Measurements from ENCODE around the gene PRMT7.
"Not testable (repeated sequence)": the region's sequence is repeated elsewhere in the genome, so short reads cannot be mapped to it uniquely, and the experiment has no call there.

The PRMT7 gene

DNA sequence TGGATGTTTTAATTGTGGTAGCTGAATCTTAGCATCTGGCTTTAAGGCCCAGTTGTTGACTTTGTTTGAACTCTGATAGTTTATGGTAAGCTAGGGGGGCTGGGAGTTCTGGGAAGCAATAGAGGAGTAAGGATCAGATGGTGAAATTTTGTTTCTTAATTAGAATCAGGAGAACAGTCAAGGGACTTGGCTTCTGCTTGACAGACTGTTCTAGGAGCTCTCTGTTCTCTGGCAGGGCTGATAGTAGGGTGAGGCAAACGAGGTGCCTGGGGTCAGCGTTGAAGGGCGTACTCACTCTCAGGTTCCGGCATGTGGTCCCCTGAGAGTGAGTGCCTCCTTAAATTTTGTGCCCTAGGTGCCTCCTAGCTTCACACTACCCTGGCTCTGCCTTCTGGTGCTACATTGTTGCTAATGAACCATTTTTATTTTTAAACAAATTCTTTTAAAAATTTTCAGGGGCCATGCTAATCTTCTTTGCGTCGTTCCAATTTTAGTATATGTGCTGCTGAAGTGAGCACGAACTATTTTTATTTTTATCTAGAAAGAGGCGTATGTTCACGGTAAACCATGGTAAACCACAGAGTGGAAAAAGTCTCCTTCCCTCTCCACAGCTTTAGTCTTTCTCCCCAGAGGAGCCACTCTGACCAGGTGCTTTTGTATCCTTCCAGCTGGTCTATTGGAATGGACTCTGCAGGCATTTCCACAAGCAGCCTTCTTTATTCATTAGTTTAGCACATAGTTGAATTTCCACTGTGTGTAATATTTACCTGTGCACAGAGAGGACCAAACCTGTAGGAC, 26.8 kb upstream of the PRMT7 start:
- no peak for DNase-seq

GRCh38 chr16:68284847-68285246, 26.0 kb upstream of the PRMT7 start:
- no peak for DNase-seq

DNA sequence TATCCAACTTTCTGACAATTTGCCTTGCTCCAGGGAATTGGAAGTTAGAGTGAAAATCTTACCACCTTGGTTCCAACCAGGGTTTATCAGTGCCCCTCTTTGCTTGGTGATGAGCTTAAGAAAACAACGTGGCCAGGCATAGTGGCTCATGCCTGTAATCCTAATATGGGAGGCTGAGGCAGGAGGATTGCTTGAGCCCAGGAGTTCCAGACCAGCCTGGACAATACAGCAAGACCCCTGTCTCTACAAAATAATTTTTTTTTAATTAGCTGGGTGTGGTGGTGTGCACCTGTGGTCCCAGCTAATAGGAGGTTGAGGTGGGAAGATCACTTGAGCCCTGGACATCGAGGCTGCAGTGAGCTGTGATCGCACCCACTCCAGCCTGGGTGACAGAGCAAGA, 25.1 kb upstream of the PRMT7 start:
- no peak for DNase-seq

DNA sequence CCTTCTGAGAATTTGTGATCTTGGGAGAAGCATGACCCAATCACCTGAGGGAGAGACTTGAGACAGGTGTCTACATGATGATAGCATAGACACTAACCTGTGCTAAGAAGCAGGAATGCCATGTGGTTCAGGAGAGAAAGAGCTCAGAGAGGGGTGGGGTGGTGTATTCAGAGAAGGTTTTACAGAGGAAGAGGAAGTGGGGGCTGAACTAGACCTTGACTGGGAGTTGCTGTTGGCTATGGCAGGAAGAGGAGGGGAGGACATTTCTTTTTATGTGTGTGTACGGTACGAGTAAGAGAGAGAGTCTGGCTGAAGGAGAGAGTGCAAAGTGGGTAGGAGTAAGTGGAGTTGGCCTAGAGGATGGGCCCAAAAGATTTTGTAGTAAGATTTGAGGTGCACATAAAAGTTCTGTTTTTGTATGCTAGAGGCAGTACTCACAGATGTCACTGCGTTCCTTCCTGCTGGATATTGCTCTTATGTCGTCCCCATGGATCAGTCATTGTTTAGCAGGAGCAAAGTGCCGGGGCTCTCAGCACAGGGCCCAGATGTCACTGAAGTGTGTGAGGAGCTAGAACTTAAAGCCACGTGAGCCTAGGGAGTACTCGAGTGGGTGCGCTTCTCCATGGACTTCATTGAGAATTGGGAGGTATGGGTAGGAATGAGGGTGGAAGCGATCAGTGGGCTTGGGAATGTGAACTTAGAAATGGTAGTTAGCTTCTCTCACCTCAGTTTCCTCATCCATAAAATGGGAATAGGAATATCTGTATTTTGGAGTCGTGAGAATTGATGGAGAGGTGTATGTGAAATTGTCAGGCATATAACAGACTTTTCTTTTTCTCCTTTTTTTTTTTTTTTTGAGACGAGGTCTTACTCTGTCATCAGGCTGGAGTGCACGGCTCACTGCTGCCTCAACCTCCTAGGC, 24.4 kb upstream of the PRMT7 start:
- DNase-seq: no peak

DNA sequence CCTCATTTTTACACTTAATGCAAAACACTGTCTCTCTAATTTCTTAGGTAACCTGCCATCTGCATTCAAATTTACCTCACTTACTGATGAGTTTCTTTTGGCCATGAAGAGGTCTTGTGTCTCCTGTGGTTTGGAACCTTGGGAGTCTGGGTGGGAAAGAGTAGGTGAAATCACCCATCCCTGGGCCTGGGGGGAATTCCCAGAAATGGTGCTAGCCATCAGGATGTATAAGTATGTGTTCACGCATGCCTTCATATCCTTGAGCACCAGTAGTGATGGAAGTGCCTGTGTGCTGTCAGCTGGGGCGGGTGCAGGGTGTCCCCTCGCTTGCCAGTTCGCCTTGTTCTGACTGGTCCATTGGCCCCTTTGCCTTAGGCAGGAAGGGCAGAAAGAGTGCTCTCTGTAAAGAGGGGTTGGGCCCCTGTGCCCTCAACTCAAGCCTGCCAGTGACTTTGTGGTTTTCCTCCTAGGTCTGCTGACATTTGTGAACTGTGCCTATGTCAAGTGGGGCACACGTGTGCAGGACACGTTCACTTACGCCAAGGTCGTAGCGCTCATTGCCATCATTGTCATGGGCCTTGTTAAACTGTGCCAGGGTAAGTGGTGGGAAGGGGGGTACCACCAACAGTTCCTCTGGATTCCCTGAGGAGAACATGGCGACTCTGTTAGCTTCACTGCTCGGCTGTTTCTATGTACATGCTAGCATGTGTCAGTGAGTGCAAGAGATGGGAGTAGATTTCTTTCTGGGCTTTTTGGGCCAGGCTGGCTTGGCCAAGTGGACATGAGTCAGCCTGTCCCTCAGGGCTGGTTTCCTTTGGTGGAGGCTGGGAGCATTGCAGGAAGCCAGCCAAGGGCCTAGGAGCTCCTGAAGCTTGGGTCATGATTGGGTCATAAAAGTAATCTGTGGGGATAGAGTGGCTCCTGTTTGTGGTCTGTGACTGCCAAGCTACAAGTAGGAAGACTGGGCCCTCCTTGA, 23.3 kb upstream of the PRMT7 start:
- DNase-seq: no peak

- DNase-seq: no peak
These were observed 22.6 kb upstream of the PRMT7 start for GRCh38 chr16:68288252-68288650.

DNA sequence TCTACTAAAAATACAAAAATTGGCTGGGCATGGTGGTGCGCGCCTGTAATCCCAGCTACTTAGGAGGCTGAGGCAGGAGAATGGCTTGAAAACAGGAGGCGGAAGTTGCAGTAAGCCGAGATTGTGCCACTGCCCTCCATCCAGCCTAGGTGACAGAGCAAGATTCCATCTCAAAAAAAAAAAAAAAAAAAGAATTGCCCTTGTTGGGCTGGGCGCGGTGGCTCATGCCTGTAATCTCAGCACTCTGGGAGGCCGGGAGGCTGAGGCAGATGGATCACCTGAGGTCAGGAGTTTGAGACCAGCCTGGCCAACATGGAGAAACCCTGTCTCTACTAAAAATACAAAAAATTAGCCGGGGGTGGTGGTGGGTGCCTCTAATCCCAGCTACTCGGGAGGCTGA, 22.0 kb upstream of the PRMT7 start:
- DNase-seq: not testable (repeated sequence)

DNA sequence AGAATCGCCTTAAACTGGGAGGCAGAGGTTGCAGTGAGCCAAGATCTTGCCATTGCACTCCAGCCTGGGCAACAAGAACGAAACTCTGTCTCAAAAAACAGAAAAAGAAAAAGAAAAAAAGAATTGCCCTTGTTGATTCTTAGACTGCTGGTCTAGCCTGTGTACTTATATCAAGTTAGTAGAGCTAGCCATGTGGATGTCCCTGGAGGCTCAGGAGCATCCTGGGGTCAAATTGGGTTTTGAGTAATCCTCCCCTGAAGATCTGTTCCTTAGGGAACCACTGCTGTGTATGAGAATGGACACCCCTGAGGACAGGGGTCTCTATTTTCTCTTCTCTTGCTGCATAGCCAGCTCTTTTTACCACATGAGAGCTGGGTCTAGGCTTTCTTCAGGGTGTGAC, 21.6 kb upstream of the PRMT7 start:
- no peak for DNase-seq

GRCh38 chr16:68289621-68290329, 21.0 kb upstream of the PRMT7 start:
- DNase-seq: no peak

- no peak for DNase-seq
These were observed 20.4 kb upstream of the PRMT7 start for GRCh38 chr16:68290450-68290849.

DNA sequence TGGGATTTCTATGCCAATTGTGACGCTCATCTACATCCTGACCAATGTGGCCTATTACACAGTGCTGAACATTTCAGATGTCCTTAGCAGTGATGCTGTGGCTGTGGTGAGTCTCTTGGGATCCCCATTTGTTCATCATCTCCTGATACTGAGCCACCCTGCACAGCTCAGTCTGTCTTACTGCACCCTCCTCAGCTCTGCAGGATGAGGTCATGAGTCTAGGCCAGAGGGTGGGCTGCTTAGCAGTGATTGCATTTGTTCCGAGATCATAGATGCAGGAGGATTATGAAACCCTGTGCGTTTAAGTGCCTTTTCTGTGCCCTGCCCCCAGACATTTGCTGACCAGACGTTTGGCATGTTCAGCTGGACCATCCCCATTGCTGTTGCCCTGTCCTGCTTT, 19.6 kb upstream of the PRMT7 start:
- DNase-seq: no peak

GRCh38 chr16:68292425-68292824, 18.4 kb upstream of the PRMT7 start:
- DNase-seq: no peak

- DNase-seq: no peak
These were observed 14.5 kb upstream of the PRMT7 start for GRCh38 chr16:68296291-68296690.

DNA sequence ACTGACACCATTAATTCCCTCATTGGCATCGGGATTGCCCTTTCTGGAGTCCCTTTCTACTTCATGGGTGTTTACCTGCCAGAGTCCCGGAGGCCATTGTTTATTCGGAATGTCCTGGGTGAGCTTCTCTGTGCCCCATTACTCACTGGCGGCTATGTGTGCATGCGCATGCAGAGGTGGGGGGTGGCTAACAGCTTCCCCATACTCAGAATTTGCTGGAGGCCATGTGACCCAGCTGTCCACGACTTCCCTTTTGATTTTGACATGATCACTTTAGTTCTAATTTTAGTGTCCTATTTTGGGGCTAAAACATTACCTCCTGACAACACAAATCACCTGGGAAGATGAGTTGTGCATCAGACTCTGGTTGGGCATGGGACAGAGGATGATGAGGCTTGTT, 14.1 kb upstream of the PRMT7 start:
- no peak for DNase-seq

- DNase-seq: no peak
These were observed 12.9 kb upstream of the PRMT7 start for GRCh38 chr16:68297908-68298307.

GRCh38 chr16:68298312-68298711, 12.5 kb upstream of the PRMT7 start:
- DNase-seq: no peak

DNA sequence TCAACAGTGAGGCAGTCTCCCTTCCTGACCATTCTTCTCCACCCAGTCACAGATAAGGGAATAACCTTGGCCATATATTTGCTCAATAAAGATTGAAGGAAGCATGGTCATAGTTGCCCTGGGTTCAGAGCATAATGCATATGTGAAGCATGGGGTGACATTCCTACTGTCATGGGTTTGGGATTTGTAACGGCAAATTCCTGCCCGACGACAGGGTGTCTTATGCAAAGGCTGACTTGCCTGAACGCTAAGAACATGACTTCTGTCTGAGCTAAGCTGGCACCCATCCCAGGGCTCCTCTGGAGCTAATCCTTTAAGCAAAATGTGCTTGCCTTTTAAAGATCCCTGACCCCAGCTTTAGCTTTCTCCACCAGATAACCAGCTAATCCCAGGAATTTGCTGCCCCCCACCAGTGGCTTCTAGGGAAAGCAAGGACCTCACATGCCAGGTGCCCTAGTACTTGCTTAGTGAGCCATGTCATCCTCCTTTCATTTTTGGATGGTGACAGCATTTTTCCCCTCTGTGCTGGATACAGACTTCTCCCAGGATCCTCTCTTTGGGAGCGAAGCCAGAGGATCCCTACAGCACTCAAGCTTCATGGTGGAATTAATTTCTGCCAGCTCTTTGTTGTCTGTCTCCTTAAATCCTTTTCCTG, 11.8 kb upstream of the PRMT7 start:
- no peak for DNase-seq

DNA sequence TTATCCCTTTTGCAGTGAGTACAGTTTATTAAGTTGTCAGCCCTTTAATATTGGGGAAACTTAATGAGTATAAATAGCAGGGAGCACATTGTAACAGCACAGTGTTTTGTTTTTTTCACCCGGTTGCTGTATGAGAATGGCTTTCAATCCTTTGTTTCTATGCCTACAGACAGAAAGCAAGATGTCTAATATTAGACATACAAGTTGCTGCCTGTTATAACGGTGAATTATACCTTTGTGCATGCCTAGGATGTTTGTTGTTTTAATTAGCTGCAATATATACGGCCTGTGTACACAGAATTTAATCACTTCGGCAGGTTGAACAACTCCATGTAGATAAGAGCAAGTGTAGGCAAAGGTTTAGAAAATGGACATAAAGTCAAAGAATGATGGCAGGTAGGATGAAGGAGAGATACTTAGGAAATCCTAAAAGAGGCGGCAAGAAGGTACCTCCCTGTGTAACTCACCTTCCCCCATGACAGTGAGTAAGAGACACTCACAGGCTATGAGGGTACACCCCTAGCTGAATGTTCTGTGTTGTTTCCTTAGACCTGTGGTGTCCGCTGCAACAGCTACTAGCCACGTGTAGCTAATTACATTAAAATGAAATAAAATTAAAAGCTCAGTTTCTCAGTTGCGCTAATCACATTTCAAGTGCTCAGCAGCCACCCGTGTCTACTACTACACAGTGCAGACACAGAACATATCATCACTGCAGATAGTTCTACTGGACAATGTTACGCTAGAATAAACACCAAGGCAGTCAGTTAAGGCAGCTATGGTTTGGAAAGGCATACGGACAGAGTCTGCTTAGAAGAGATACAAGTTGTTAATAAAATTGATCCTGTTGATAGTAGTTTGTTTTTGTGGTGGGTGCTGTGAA, 11.0 kb upstream of the PRMT7 start:
- DNase-seq: no peak

- DNase-seq: no peak
These were observed 9.9 kb upstream of the PRMT7 start for GRCh38 chr16:68300734-68301459.

- no peak for DNase-seq
These were observed 4.2 kb upstream of the PRMT7 start for GRCh38 chr16:68306633-68307032.
